T47D (cell line): ENCODE measurements around the gene CD74.

Source experiments
- DNase-seq, 2 experiments: peaks; one replicate each; pipeline versions ENCODE4 v3.0.0 to v3.0.0-alpha.2; 2011 to 2012; ENCODE audit warnings: low read depth in 1 of 2, low spot score in 1 of 2
- JUND ChIP-seq: IDR thresholded peaks from 2 replicates; pipeline ENCODE4 v1.6.1; 2012; ENCODE audit warnings: low read depth
- in situ Hi-C: cut with HindIII; loops from 2 replicates; pipeline ENCODE4 v1.10.0; 2016; ENCODE audit warnings: low sequenced_read_pairs, low pct_unique_long_range_greater_than_20kb

The CD74 gene

GRCh38 chr5:150376799-150377771, 35.6 kb downstream of the CD74 start:
- no peak for DNase-seq
- no peak for TF ChIP-seq JUND
- in situ Hi-C loops: no loop called here

- no peak for TF ChIP-seq JUND
- in situ Hi-C loops: no loop called here
- no peak for DNase-seq
Observed at GRCh38 chr5:150374651-150375050, 38.1 kb downstream of the CD74 start.

- in situ Hi-C loops: no loop called here
- no peak for DNase-seq
- no peak for TF ChIP-seq JUND
Observed at GRCh38 chr5:150372639-150373038, 40.1 kb downstream of the CD74 start.

- DNase-seq: no peak
- in situ Hi-C loops: no loop called here
- no peak for TF ChIP-seq JUND
Observed at GRCh38 chr5:150368526-150368925, 44.2 kb downstream of the CD74 start.

- in situ Hi-C loops: no loop called here
Observed at GRCh38 chr5:150364004-150364403, 48.7 kb downstream of the CD74 start.

GRCh38 chr5:150363185-150363584, 49.5 kb downstream of the CD74 start:
- no peak for TF ChIP-seq JUND
- no peak for DNase-seq
- in situ Hi-C loops: no loop called here

More at GRCh38 chr5:150364004-150364403, 48.7 kb downstream of the CD74 start:
- no peak for DNase-seq
- no peak for TF ChIP-seq JUND

GRCh38 chr5:150361301-150361700, 51.4 kb downstream of the CD74 start:
- no peak for DNase-seq
- in situ Hi-C loops: no loop called here
- TF ChIP-seq JUND: no peak

- in situ Hi-C loops: no loop called here
- TF ChIP-seq JUND: no peak
- DNase-seq: no peak
Observed at GRCh38 chr5:150358261-150359095, 54.2 kb downstream of the CD74 start.

GRCh38 chr5:150357326-150358260, 55.1 kb downstream of the CD74 start, which contains the start of gene TCOF1:
Gene TCOF1, plus strand, starts transcription at chr5:150357697. Its CDS starts 50 bp downstream, at chr5:150357747.
- peak; percentile 85 to 98 for DNase-seq
- TF ChIP-seq JUND: no peak
- in situ Hi-C loops: no loop called here

- no peak for TF ChIP-seq JUND
- no peak for DNase-seq
- in situ Hi-C loops: no loop called here
Observed at GRCh38 chr5:150356575-150357294, 56.0 kb downstream of the CD74 start.

GRCh38 chr5:150355791-150356190, 56.9 kb downstream of the CD74 start:
- in situ Hi-C loops: no loop called here
- DNase-seq: no peak
- no peak for TF ChIP-seq JUND
